SK-N-MC (cell line): Measurements from ENCODE around the gene ROBO4.

Source experiments
- EZH2 ChIP-seq: fragments of 200-600 bp; sonication (generic); IDR thresholded peaks from one replicate; pipeline ENCODE4 v1.6.1; 2017; ENCODE audit warnings: antibody characterized with exemption
- POLR2AphosphoS5 ChIP-seq: IDR thresholded peaks from 2 replicates; pipeline ENCODE4 v1.6.1; 2012; ENCODE audit warnings: mild to moderate bottlenecking, low read depth, low read length, borderline replicate concordance

- TF ChIP-seq POLR2AphosphoS5 (no peak), EZH2 (no peak)
These were observed 8.2 kb downstream of the ROBO4 start for GRCh38 chr11:124889191-124890091.
